ENCODE data around the gene ICE1.

ICE1 gene

GRCh38 chr5:5378531-5378930, 43.9 kb upstream of the ICE1 start:
- no peak for DNase-seq
- no peaks in the 10 kb centered on the region for H3K36me3 ChIP-seq
- TF ChIP-seq CTCF (IDR thresholded peaks at IDR 0.05; ENCODE audit: low read depth, low read length): no peak
- H3K9me3 ChIP-seq (ENCODE audit: severe bottlenecking): peaks cover 6% of the 10 kb centered on the region
- H3K4me3 ChIP-seq (ENCODE audit: low read depth, low read length): no peak overlapping the region
- H3K27me3 ChIP-seq (ENCODE audit: insufficient read depth, low read depth, severe bottlenecking): peaks cover 58% of the 10 kb centered on the region
- H3K27ac ChIP-seq: no peak overlapping the region

GRCh38 chr5:5380298-5380697, 42.2 kb upstream of the ICE1 start:
- Histone ChIP-seq H3K4me3 (ENCODE audit: low read depth, low read length) (no peak overlapping the region), H3K27ac (no peak overlapping the region), H3K36me3 (no peaks in the 10 kb centered on the region), H3K27me3 (ENCODE audit: insufficient read depth, low read depth, severe bottlenecking) (peaks cover 73% of the 10 kb centered on the region), H3K9me3 (ENCODE audit: severe bottlenecking) (peaks cover 6% of the 10 kb centered on the region)
- TF ChIP-seq CTCF (IDR thresholded peaks at IDR 0.05; ENCODE audit: low read depth, low read length): no peak
- DNase-seq: no peak

DNA sequence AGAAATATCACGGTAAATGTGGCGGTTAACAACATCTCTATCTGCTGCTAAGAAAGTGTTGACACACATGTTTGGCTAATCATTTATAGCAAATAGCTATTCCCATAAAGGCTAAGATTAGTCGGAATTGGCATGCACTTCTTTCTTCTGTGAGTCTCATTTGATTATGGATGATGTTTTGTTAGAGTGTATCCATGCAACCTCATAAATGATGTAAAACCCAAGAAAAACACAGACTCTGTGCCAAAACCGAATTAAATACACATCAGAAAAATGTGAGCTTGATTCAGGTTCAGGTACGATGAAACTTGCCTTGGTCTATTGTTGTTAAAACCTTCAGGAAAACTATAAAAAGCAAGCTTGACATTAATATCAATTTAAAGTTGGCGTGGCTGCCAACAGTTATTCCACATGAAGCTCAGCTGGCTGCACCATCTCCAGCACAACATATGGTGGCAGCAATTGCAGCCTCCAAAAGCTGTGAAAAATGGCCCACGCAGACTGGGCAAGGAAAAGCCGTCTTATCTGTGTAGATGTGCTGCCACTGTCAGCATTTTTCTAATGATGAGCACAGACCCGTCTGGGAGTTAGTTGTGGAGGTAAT, 41.1 kb upstream of the ICE1 start:
- Histone ChIP-seq H3K27me3 (ENCODE audit: insufficient read depth, low read depth, severe bottlenecking) (peaks cover 85% of the 10 kb centered on the region), H3K9me3 (ENCODE audit: severe bottlenecking) (peaks cover 6% of the 10 kb centered on the region), H3K36me3 (no peaks in the 10 kb centered on the region), H3K27ac (no peak overlapping the region), H3K4me3 (ENCODE audit: low read depth, low read length) (no peak overlapping the region)
- DNase-seq: no peak
- TF ChIP-seq CTCF (IDR thresholded peaks at IDR 0.05; ENCODE audit: low read depth, low read length): no peak

DNA sequence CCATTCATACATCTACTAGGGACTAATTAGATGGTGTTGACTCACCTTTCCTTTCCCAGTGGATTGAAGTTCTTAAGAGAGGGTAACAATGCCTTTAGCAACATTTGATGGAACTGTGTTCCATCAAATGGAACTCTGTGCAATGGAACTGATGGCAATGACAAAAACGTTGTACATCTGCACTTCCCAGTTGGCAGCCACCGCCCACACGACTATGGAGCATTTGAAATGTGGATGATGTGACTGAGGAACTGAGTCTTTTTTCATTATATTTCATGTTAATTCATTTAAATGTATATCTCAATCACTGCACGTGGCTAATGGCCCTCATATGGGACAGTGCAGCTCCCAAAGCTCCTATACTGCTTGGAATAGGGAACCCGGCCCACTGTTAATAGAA, 39.0 kb upstream of the ICE1 start:
- no peak for TF ChIP-seq CTCF (IDR thresholded peaks at IDR 0.05; ENCODE audit: low read depth, low read length)
- Histone ChIP-seq H3K36me3 (no peaks in the 10 kb centered on the region), H3K27ac (no peak overlapping the region), H3K4me3 (ENCODE audit: low read depth, low read length) (no peak overlapping the region), H3K9me3 (ENCODE audit: severe bottlenecking) (no peaks in the 10 kb centered on the region), H3K27me3 (ENCODE audit: insufficient read depth, low read depth, severe bottlenecking) (peaks cover 85% of the 10 kb centered on the region)
- no peak for DNase-seq

DNA sequence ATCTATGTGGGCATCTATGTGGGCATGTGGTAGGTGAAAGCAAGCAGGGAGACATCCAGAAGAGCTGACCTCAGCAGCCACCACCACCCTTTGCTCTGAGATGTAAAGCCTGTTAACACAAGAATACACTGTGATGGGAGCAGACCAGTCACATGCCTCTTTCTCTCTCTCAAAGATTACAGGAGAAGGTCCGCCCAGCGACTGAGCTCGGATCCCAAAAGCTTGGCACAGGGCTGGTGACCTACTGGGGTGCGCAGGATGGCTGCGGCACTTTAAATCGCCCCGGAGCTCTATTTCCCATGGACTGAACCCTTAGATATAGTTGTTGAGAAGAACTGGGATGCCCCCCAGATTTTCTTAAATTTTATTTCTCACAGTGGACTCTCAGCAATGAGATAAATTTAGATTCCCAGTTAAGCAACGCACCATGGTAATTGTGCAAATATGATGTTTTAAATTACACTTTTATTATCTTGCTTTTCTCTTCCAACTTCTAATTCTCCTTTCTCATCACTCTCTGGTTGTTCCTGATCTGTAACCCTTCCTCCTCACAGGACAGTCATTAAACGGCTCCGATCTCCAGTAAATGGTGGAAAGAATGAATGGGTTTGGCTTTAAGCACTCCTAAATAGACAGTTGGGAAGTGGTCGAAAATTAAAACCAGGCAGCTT, 37.7 kb upstream of the ICE1 start:
- H3K27me3 ChIP-seq (ENCODE audit: insufficient read depth, low read depth, severe bottlenecking): peaks cover 74% of the 10 kb centered on the region
- DNase-seq: no peak
- no peak overlapping the region for H3K4me3 ChIP-seq (ENCODE audit: low read depth, low read length)
- H3K27ac ChIP-seq: no peak overlapping the region
- no peaks in the 10 kb centered on the region for H3K36me3 ChIP-seq
- no peak for TF ChIP-seq CTCF (IDR thresholded peaks at IDR 0.05; ENCODE audit: low read depth, low read length)
- no peaks in the 10 kb centered on the region for H3K9me3 ChIP-seq (ENCODE audit: severe bottlenecking)

DNA sequence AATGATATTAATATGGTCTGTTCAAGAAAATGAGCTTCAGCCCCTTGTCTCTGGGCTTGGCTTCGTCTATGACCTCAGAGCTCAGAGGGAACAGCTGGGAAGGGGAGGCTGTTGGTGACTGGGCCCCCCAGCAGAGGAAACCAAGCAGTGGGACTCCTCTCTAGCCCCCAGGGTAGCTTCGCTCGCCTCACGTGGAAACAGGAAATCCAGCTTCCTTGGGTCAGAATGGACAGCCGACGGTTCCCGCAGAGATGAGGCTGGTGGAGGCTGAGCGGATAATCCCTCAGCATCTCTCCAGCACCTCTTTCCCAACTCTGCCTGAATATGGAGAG, 37.2 kb upstream of the ICE1 start:
- no peaks in the 10 kb centered on the region for H3K9me3 ChIP-seq (ENCODE audit: severe bottlenecking)
- no peak overlapping the region for H3K27ac ChIP-seq
- H3K36me3 ChIP-seq: no peaks in the 10 kb centered on the region
- TF ChIP-seq CTCF (IDR thresholded peaks at IDR 0.05; ENCODE audit: low read depth, low read length): no peak
- no peak for DNase-seq
- H3K27me3 ChIP-seq (ENCODE audit: insufficient read depth, low read depth, severe bottlenecking): peaks cover 69% of the 10 kb centered on the region
- no peak overlapping the region for H3K4me3 ChIP-seq (ENCODE audit: low read depth, low read length)

Measured in WERI-Rb-1 (cell line).